GM23338 (cell line): ENCODE results near the gene CPNE4.

Experiments used
- CTCF ChIP-seq, 2 experiments: fragments of 200-600 bp in 1 of 2; sonication (generic) in 1 of 2; conservative IDR thresholded peaks; 2 replicates each; pipeline versions ENCODE4 v1.5.1 to v1.6.1; 2016 to 2017; ENCODE audit warnings: antibody characterized with exemption in 2 of 2, low read depth in 2 of 2, mild to moderate bottlenecking in 2 of 2, moderate library complexity in 1 of 2
- ETS1 ChIP-seq: IDR thresholded peaks from 2 replicates; pipeline ENCODE4 v1.6.1; 2016; ENCODE audit warnings: antibody characterized with exemption

- TF ChIP-seq CTCF (conservative IDR thresholded peaks at IDR 0.05; ENCODE audit: low read depth in 2 of 2) (no peak), ETS1 (no peak)
These were observed 203.2 kb downstream of the CPNE4 start for GRCh38 chr3:131831608-131832007.
